SK-N-SH (cell line): ENCODE data around the gene NID1.

ENCODE experiments used
- CTCF ChIP-seq: fragments of 200-600 bp; sonication (generic); IDR thresholded peaks from 2 replicates; pipeline ENCODE4 v1.6.1; 2017; ENCODE audit warnings: antibody characterized with exemption, mild to moderate bottlenecking, moderate library complexity
- EP300 ChIP-seq, 2 experiments: IDR thresholded peaks; 2 replicates each; pipeline versions ENCODE4 v1.4.0 to v1.6.1; 2012; ENCODE audit warnings: borderline replicate concordance in 1 of 2, low read depth in 1 of 2, low read length in 1 of 2
- PBX3 ChIP-seq: IDR thresholded peaks from 2 replicates; pipeline ENCODE4; 2012
- POLR2AphosphoS5 ChIP-seq: IDR thresholded peaks from 2 replicates; pipeline ENCODE4 v1.6.1; 2012; ENCODE audit warnings: low read depth, low read length
- RCOR1 ChIP-seq: fragments of 150-350 bp; IDR thresholded peaks from 2 replicates; pipeline ENCODE4 v1.6.1; 2017; ENCODE audit warnings: antibody characterized with exemption, low read length
- YY1 ChIP-seq: IDR thresholded peaks from 2 replicates; pipeline ENCODE4 v1.4.0; 2012; ENCODE audit warnings: low read depth, mild to moderate bottlenecking

- TF ChIP-seq CTCF (no peak), EP300 (IDR thresholded peaks at IDR 0.05; ENCODE audit: borderline replicate concordance in 1 of 2, low read depth in 1 of 2, low read length in 1 of 2) (no peak), PBX3 (no peak), RCOR1 (no peak), POLR2AphosphoS5 (no peak), YY1 (no peak)
These were observed 27.0 kb upstream of the NID1 start for GRCh38 chr1:236091933-236092318.
